Stimulated activated CD4-positive, alpha-beta T cell treated with anti-CD3 and anti-CD28 coated beads, Interleukin-12 subunit alpha, Interleukin-12 subunit beta, amount 100 ng/mL, for 48 hours (primary cell): Measurements from ENCODE around the gene RABL2A.
"Not testable (repeated sequence)": the region's sequence is repeated elsewhere in the genome, so short reads cannot be mapped to it uniquely, and the experiment has no call there.

Experiments
- DNase-seq, 3 donors: peaks; one replicate each; pipeline ENCODE4 v3.0.0-alpha.2; 2020; ENCODE audit warnings: low read depth in 2 of 3, low spot score in 1 of 3

Gene RABL2A

DNA sequence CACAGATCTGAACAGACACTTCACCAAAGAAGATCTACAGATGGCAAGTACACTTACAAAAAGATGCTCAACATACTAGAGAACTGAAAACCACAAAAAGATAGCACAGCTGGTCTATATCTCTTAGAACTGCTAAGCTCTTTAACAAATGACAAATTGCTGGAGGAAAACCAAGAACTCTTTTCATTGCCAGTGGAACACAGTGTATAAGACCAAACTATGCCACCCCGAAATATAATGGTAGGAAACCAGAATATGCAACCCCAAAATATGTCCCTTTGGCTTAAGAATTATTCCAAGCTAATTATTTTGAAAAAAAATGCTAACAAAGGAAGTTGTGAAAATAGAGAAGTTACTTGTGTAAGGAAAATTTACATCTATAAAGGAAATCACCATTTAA is 21.0 kb upstream of the RABL2A start:
- not testable (repeated sequence) for DNase-seq

DNA sequence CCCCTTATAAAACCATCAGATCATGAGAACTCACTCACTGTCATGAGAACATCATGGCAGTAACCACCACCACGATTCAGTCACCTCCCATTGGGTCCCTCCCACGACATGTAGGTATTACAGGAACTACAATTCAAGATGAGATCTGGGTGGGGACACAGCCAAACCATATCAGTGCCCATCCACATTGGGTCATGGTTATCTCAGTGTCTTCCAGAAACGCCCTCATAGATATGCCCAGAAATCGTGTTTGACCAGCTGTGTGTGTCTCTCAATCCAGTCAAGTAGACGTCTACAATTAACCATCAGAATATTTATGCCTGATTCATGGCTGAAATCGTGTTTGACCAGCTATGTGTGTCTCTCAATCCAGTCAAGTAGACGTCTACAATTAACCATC is 17.2 kb upstream of the RABL2A start:
- DNase-seq: not testable (repeated sequence)

DNA sequence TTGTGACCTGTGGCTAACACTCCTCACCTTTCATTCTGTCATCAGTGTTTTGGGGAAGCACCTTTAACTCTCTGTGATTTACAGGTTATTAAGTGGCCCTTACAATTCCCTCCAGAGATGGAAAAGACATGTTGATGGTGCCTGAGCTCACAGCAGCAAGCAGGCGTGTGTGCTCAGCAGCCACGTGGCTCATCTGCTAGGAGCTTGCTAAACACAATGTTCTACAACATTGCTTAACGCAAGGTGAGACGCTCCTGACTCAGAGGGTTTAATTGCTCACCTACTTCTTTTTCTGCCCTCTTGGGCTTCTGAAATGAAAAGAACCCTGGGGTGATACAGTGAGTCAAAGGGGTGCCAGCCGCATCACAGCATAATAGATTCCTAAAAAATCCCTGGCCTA is 6.1 kb upstream of the RABL2A start:
- DNase-seq: not testable (repeated sequence)

DNA sequence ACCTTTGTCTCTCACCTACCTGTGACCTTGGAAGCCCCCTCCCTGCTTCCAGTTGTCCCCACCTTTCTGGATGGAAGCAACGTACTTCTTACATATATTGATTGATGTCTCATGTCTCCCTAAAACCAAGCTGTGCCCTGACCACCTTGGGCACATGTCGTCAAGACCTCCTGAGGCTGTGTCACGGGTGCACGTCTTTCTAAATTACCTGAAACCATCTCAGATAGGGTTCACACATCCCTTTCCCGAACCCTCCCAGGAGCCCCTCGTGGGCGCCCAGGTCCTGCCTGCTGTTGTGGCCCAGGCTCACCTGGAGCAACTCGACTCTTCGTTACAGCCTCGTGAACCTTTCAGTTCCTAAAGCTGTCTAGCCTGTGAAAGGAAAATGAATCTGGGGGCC is 1.2 kb upstream of the RABL2A start:
- DNase-seq: not testable (repeated sequence)

DNA sequence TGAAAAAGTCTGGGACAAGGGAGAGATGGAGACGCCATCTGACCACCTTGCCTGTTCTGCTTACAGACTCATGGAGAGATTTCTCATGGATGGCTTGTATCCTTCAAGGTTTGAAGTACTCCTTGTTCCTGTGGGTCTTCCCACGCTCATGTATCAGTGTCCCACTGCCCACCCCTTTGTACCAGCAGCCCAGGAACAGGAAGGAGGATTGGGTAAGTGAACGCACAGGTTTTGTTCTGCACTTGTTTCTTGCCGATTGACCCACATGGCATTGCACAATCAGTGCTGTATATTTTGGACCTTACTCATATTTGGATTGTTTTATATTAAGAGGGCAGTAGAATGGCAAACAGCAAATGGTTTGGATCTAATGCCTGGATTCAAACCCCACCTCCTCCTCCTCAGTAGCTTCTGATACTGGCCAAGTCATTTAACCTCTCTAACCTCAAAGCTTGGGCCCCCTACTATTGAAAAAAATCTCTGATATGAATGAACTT is 5.8 kb downstream of the RABL2A start:
- DNase-seq: not testable (repeated sequence)

DNA sequence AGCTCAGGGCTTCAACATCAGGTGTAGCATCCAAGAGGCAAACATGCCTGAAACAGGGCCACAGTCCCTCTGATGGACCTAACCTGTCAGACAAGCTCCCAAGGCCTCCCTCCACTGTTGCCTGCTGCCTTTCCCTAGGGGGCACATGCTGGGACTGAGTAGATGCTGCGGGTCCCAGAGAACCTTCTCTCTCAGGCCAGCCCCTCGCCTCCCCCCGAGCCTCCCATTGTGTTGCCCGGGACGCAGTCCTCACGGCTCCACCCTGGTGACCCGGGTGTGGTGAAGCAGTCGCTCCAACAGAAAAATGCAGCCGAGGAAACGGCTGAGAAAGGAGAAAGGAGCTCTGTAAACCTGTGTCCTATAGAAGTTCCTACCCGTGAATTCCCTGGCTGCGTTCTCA is 8.3 kb downstream of the RABL2A start:
- DNase-seq: not testable (repeated sequence)

DNA sequence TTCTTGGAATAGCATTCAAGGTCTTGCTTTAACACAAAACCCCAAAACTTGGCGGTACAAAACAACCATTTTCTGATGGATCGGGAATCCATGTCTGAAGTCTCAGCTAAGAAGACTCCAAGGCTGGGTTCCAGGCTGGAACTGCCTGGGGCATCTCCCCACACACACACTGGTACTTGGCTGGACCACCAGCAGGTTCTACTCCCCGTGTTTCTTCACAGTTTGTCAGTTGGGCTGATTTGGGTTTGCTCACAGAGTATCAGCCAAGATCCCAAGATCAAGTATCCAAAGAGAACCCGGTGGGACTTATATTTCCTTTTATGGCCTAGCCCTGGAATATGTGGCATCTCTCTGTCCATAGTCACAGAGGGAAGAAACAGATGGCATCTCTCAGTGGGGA is 9.2 kb downstream of the RABL2A start:
- DNase-seq: not testable (repeated sequence)

DNA sequence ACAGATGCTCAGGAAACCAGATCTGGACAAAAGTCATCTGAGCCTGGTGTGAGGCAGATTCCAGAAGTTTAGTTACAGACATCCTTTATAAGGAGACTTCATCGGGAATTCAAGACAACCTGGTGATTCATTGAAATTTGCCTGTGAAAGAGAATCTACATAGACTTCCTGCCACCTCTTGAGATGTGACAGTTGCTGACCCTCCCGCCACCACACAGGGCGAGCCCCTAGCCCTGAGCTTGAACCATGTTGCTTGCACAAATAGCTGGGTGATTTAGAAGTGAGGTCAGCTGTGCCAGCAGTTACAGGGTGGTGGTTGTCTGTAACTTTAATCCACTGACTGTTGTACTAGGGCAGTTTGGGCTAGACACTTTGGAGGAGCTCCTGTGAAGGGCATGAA is 11.0 kb downstream of the RABL2A start:
- DNase-seq: not testable (repeated sequence)

DNA sequence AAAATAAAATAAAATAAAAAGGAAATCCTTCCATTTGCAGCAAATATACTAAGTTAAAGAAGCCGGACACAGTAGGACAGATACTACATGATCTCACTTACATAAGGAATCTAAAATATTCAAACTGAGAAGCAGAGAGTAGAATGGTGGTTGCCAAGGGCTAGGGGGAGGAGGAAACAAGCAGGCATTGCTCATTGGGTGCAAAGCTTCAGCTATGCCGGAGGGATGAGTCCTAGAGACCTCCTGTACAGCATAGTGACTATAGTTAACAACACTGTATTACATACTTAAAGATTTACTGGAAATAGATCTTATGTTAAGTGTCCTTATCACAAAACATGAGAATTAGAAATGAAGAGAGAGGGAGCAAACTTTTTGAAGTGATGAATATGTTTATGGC is 19.2 kb downstream of the RABL2A start:
- not testable (repeated sequence) for DNase-seq

DNA sequence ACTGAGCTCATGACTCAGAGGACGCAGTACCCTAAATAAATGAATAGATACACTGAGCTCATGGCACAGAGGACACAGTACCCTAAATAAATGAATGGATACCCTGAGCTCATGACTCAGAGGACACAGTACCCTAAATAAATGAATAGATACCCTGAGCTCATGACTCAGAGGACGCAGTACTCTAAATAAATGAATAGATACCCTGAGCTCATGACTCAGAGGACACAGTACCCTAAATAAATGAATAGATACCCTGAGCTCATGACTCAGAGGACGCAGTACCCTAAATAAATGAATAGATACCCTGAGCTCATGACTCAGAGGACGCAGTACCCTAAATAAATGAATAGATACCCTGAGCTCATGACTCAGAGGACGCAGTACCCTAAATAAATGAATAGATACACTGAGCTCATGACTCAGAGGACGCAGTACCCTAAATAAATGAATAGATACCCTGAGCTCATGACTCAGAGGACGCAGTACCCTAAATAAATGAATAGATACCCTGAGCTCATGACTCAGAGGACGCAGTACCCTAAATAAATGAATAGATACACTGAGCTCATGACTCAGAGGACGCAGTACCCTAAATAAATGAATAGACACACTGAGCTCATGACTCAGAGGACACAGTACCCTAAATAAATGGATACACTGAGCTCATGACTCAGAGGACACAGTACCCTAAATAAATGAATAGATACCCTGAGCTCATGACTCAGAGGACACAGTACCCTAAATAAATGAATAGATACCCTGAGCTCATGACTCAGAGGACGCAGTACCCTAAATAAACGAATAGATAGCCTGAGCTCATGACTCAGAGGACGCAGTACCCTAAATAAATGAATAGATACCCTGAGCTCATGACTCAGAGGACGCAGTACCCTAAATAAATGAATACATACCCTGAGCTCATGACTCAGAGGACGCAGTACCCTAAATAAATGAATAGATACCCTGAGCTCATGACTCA is 24.1 kb downstream of the RABL2A start:
- not testable (repeated sequence) for DNase-seq

DNA sequence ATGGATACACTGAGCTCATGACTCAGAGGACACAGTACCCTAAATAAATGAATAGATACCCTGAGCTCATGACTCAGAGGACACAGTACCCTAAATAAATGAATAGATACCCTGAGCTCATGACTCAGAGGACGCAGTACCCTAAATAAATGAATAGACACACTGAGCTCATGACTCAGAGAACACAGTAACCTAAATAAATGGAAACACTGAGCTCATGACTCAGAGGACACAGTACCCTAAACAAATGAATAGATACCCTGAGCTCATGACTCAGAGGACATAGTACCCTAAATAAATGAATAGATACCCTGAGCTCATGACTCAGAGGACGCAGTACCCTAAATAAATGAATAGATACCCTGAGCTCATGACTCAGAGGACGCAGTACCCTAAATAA is 25.5 kb downstream of the RABL2A start:
- DNase-seq: not testable (repeated sequence)

DNA sequence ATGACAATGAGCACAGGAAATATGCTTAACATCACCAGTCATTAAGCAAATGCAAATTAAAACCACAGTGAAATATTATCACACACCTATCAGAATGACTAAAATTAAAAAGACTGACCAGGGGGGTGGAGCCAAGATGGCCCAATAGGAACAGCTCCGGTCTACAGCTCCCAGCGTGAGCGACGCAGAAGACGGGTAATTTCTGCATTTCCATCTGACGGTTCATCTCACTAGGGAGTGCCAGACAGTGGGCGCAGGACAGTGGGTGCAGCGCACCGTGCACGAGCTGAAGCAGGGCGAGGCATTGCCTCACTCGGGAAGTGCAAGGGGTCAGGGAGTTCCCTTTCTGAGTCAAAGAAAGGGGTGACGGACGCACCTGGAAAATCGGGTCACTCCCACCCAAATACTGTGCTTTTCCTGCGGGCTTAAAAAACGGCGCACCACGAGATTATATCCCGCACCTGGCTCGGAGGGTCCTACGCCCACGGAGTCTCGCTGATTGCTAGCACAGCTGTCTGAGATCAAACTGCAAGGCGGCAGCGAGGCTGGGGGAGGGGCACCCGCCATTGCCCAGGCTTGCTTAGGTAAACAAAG is 29.1 kb downstream of the RABL2A start:
- not testable (repeated sequence) for DNase-seq

DNA sequence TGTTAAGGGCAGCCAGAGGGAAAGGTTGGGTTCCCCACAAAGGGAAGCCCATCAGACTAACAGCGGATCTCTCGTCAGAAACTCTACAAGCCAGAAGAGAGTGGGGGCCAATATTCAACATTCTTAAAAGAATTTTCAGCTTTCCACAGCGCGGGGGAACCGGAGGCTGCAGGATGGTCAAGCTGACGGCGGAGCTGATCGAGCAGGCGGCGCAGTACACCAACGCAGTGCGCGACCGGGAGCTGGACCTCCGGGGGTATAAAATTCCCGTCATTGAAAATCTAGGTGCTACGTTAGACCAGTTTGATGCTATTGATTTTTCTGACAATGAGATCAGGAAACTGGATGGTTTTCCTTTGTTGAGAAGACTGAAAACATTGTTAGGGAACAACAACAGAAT is 30.7 kb downstream of the RABL2A start:
- DNase-seq: not testable (repeated sequence)

DNA sequence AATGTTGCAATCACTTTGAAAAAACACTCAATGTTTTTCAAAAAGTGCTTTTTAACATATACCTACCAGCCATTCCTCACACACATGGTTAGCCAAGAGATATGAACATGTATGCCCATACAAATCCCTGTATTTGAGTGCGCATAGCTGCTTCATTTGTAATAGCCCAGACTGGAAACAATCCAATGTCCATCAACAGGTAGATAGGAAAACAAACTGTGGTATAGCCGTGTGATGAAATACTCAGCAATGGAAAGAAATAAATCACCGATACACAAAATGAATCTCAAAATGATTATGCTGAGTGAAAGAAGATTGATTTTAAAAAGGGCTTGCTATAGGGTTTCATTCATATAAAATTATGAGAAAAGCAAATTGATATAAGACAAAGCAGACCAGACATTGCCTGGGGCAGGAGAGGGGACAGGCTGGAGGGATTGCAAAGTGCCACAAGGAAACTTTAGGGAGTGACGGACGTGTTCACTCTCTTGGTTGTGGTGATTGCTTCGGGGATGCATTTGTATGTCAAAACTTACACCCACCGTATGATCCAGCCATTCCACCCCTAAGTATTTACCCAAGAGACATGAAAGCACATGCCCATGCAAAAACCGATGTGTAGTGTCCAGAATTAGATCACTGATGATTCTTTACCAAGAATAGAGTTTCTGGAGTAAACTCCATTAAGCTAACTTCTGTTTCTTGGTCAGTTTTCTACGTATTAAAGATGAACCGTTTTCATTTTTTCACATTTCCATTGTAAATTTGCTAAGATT is 36.4 kb downstream of the RABL2A start:
- DNase-seq: not testable (repeated sequence)

DNA sequence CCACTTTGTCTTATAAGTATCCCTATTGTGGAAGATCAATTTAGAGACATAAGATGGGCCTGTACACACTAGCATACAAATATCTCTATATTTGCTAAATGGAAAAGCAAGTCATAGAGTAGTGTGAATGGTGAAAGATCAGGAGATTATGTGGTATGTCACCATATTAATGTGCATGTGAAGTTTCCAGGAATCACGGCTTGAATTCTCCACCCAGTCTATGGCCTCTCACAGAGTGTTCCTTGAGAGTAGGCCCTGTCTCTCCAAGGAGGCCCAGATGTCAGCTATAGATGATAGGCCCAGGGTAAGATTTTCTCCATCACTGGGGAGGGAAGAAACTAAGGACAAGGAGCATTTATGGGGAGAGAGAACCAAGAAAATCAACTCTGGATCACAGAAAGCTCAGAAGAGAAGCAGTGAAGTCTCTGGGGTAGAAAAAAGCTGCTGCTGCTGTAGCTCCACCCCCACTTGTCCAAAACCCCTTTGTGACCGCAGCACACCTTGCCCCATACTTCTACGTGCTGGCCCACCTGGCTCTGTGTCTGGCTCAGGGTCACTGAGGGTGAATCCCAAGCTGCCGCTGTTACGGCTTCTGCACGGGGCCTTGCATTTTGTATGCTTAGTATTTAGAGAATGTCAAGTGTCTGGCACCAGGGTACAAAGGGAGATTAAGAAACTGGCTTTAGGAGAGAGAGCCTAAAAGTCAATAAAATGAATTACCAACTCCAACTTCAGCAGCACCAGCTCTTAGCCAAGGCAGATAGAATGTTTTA is 37.9 kb downstream of the RABL2A start:
- not testable (repeated sequence) for DNase-seq

DNA sequence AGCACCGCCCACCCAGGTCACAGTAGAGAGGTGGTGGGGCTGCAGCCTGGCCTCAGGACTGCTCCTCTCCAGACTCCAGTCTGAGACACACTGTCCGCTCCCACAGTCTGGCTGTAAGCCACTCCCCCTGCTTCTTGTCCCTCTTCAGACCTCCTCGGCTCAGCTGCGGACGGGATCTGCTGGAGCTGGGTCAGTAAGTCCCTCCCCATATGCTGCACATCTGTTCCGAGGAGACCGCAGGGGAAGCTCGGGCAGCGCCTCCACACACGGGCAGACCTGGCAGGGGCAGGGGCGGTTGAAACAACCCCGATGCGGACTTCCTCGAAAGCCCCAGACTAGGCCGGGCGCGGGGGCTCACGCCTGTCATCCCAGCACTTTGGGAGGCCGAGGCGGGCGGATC is 41.9 kb downstream of the RABL2A start:
- DNase-seq: not testable (repeated sequence)

DNA sequence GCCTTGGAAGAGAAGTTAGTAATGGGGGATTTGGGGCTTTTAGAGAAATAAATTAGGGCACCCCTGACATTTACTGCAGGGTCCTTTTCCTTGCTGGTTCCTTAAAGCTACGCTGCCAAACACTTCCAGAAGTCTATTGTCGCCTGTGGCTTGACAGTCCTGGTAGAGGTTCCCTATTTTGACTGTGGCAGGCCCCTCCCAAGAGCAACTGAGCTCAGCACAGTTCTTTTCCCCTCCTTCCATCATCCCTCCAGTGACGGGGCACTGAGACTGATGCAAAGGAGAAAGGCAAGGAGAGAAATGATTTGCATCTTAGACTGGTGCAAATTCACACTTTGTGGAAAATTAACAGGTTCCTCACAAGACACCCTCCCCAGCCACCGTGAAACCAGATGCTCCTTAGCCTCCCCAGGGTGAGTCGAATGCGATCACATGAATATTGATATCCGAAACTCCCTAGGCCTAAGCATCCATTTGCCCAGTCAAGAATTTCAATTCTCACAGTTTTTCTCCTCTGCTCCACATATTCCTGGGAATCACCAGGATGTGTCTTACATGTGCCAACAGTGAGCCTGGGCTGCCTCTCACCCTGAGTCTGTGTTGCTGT is 45.4 kb downstream of the RABL2A start:
- no peak for DNase-seq

DNA sequence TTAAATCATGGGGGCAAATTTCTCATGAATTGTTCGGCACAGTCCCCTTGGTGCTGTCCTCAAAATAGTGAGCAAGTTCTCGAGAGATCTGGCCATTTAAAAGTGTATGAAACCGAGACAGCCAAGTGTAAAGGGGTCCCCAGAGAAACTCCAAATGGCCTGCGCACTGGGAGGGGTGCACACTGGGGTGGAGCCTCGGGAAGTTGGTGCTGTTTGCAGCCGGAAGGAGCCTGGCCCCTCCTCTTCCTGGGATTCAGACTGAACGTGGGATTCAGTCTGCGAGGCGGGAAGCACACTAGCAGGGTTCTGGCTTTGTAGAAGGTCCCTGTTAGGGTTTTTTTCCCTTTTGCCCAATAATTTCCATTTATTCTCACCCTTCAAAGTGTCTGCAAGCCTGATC is 48.8 kb downstream of the RABL2A start:
- DNase-seq: no peak

DNA sequence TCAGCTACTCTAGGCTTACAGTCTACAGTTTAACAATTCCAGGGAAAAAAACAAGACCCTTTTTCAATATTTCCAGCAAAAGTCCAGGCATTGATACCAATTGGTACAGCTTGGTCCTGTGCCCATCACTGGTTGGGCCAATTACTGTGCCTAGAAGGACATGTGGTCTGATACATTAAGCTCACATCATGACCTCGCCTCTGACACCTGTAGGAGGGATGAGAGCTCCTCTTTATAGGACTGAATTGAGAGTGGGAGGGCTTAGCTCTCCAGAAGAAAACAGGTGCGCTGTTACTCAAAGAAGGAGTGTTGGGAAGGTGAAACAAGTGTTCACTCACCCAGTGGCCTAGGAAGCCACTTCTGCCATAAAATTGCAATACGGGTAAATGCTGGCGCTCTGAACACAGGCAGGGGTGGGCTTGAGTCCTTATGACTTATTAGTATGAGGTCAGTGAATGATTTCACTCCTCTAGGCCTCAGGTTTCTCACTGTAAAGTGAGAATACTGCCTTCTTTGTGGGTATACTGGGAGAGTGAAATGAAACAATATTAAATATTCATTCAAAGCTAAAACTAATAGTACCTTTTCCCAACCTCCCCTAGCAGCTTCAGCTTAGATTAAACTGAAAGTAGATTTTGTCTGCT is 49.7 kb downstream of the RABL2A start:
- no peak for DNase-seq

DNA sequence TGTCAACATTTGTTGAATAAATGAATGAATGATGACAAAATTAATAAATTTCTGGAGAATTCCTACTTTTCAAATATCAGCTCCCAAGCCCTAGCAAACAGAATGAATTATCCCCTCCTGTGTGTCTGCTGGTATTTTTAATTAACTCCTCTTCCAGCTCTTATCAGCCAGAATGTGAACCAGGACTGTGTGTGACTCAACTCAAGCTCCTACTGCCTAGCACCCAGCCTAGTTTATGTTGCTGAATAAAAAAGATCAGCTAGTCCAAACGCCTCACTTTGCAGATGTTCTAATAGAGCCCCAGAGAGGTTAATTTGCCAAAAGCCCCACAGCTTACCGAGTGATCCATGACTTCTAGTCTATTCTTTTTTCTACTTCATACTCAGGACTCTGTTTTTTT is 50.3 kb downstream of the RABL2A start:
- no peak for DNase-seq
